A549 (cell line): ENCODE measurements around the gene CAMKMT.

ENCODE experiments used
- BHLHE40 ChIP-seq: IDR thresholded peaks from 2 replicates; pipeline ENCODE4 v1.6.1; 2012; ENCODE audit warnings: low read depth, low read length, inconsistent platforms
- CEBPB ChIP-seq, 2 experiments: fragments of >200 bp in 1 of 2; sonication (Bioruptor Twin) in 1 of 2; formaldehyde crosslinking in 1 of 2; IDR thresholded peaks; 2 replicates each; pipeline ENCODE4 v1.6.1; 2012 to 2016
- CTCF ChIP-seq: fragments of >200 bp; sonication (Bioruptor Twin); formaldehyde crosslinking; IDR thresholded peaks from 3 replicates; pipeline ENCODE4 v1.5.1; 2016
- FOSL2 ChIP-seq, 2 experiments: fragments of 450-650 bp in 1 of 2; fragments of >200 bp in 1 of 2; sonication (Bioruptor Twin) in 1 of 2; formaldehyde crosslinking; IDR thresholded peaks; 2 replicates each; pipeline versions ENCODE4 v1.5.0 to v1.6.1; 2016 to 2020; ENCODE audit warnings: mild to moderate bottlenecking in 1 of 2, moderate library complexity in 1 of 2
- JUN ChIP-seq, 2 experiments: fragments of >200 bp; sonication (Bioruptor Twin); formaldehyde crosslinking; IDR thresholded peaks; 2 replicates in 1 of 2; 3 replicates in 1 of 2; pipeline ENCODE4 v1.6.1; 2016 to 2017
- KDM1A ChIP-seq: fragments of 200-600 bp; sonication (generic); IDR thresholded peaks from 2 replicates; pipeline ENCODE4 v1.6.1; 2016; ENCODE audit warnings: low read depth, mild to moderate bottlenecking
- POLR2A ChIP-seq: IDR thresholded peaks from 2 replicates; pipeline ENCODE4 v1.6.1; 2012; ENCODE audit warnings: mild to moderate bottlenecking, low read length
- REST ChIP-seq: fragments of 200-600 bp; sonication (generic); IDR thresholded peaks from 2 replicates; pipeline ENCODE4 v1.6.1; 2016; ENCODE audit warnings: antibody characterized with exemption, mild to moderate bottlenecking, moderate library complexity
- ZNF302 ChIP-seq: fragments of 250-450 bp; sonication (Bioruptor Pico); IDR thresholded peaks from 2 replicates; pipeline ENCODE4 v1.9.0; 2021; ENCODE audit warnings: inconsistent platforms, mild to moderate bottlenecking, moderate library complexity
- TF ChIP-seq, protein P1 (sequence below): IDR thresholded peaks from 2 replicates; pipeline ENCODE4 v1.6.1; 2012

GRCh38 chr2:44553456-44553855, 191.7 kb downstream of the CAMKMT start:
- TF ChIP-seq REST (no peak), CTCF (no peak), FOSL2 (IDR thresholded peaks at IDR 0.05) (no peak), FOSL2 (CRISPR knock-in tag; IDR thresholded peaks at IDR 0.05) (no peak), JUN (IDR thresholded peaks at IDR 0.05) (no peak), ZNF302 (CRISPR knock-in tag) (no peak), POLR2A (no peak), BHLHE40 (no peak), CEBPB (IDR thresholded peaks at IDR 0.05) (no peak), KDM1A (no peak)
- TF ChIP-seq, protein P1, sequence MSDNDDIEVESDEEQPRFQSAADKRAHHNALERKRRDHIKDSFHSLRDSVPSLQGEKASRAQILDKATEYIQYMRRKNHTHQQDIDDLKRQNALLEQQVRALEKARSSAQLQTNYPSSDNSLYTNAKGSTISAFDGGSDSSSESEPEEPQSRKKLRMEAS, result no peak
